IMR-90 (cell line): Measurements from ENCODE around the gene SLFN12L. TPM values are rescaled to one million over a fixed set of nuclear protein-coding genes. Genes with fewer than 3 reads are reported as not detected.

ENCODE experiments used
- ATAC-seq: fragments of 200-7000 bp; cut with Tn5 transposase; 2 replicates; pipeline ENCODE4 v1.9.1; 2020; ENCODE audit warnings: low read depth, mild to moderate bottlenecking, moderate library complexity
- BruUV-seq: library from RNA; stranded (reverse); fragments of 400-500 nt; replicated peaks from 2 replicates; lab custom pipeline; 2021; lab: Mats Ljungman, UMichigan
- CTCF ChIA-PET: fragments of 300-600 bp; formaldehyde crosslinking; extraction: SDS; loops from one replicate; lab custom pipeline; 2021; ENCODE audit warnings: antibody characterized with exemption; lab: Yijun Ruan, JAX
- POLR2A ChIA-PET: fragments of 300-600 bp; sonication (Branson Sonifier 250); formaldehyde crosslinking; loops from one replicate; lab custom pipeline; 2022; ENCODE audit warnings: antibody characterized with exemption; ENCODE audit not compliant: unreplicated experiment; lab: Charles Lee
- DNase-seq: peaks from one replicate; pipeline ENCODE4 v3.0.0; 2013
- H2AFZ ChIP-seq: replicated peaks from 2 replicates; pipeline ENCODE3; 2013; ENCODE audit warnings: low read length, mild to moderate bottlenecking; ENCODE audit not compliant: poor library complexity
- H2AK5ac ChIP-seq: 2 replicates; pipeline ENCODE4 v1.6.1; 2013; ENCODE audit warnings: low read depth, low read length, inconsistent platforms
- H2AK9ac ChIP-seq: replicated peaks from 2 replicates; pipeline ENCODE3; 2013; ENCODE audit warnings: mild to moderate bottlenecking, low read depth, low read length, moderate library complexity; ENCODE audit not compliant: poor library complexity
- H2BK120ac ChIP-seq: 2 replicates; pipeline ENCODE4 v1.6.1; 2013; ENCODE audit warnings: low read depth, low read length, inconsistent platforms
- H2BK15ac ChIP-seq: 3 replicates; pipeline ENCODE4 v1.6.1; 2013; ENCODE audit warnings: low read depth, low read length, inconsistent platforms
- H2BK20ac ChIP-seq: 2 replicates; pipeline ENCODE4 v1.6.1; 2013; ENCODE audit warnings: low read depth, mild to moderate bottlenecking, inconsistent platforms, low read length, moderate library complexity
- H2BK5ac ChIP-seq: 2 replicates; pipeline ENCODE4 v1.6.1; 2013; ENCODE audit warnings: mild to moderate bottlenecking, low read depth, low read length, inconsistent platforms; ENCODE audit not compliant: poor library complexity, severe bottlenecking
- H3K14ac ChIP-seq: replicated peaks from 2 replicates; pipeline ENCODE4 v1.6.1; 2013; ENCODE audit warnings: low read depth, low read length, inconsistent platforms
- H3K18ac ChIP-seq: 2 replicates; pipeline ENCODE4 v1.6.1; 2013; ENCODE audit warnings: low read depth, low read length, control low read depth
- H3K23ac ChIP-seq: 2 replicates; pipeline ENCODE4 v1.6.1; 2013; ENCODE audit warnings: low read depth, low read length, inconsistent platforms
- H3K27ac ChIP-seq: 2 replicates; pipeline ENCODE4 v1.5.1; 2013; ENCODE audit warnings: mild to moderate bottlenecking, control low read depth, low read length; ENCODE audit not compliant: insufficient read depth
- H3K27me3 ChIP-seq: 2 replicates; pipeline ENCODE4 v1.6.1; 2013; ENCODE audit warnings: low read length; ENCODE audit not compliant: control insufficient read depth, insufficient read depth
- H3K36me3 ChIP-seq: 2 replicates; pipeline ENCODE4 v1.6.1; 2013; ENCODE audit warnings: low read length, mixed read lengths; ENCODE audit not compliant: control insufficient read depth, insufficient read depth
- H3K4ac ChIP-seq: 2 replicates; pipeline ENCODE4 v1.6.1; 2013; ENCODE audit warnings: low read depth, low read length, inconsistent platforms
- H3K4me1 ChIP-seq: 2 replicates; pipeline ENCODE4 v1.6.1; 2013; ENCODE audit warnings: low read length, mixed read lengths; ENCODE audit not compliant: control insufficient read depth, insufficient read depth
- H3K4me2 ChIP-seq: 2 replicates; pipeline ENCODE4 v1.6.1; 2013; ENCODE audit warnings: low read depth, mild to moderate bottlenecking, control low read depth, low read length, moderate library complexity
- H3K4me3 ChIP-seq: 2 replicates; pipeline ENCODE4 v1.5.1; 2013; ENCODE audit warnings: low read depth, mild to moderate bottlenecking, control low read depth, low read length, moderate library complexity; ENCODE audit not compliant: insufficient read depth
- H3K56ac ChIP-seq: 2 replicates; pipeline ENCODE4 v1.6.1; 2013; ENCODE audit warnings: low read length, inconsistent platforms; ENCODE audit not compliant: insufficient read depth; ENCODE audit errors: extremely low read depth
- H3K79me1 ChIP-seq, 2 experiments: 2 replicates each; pipeline ENCODE4 v1.6.1; 2013; ENCODE audit warnings: low read length in 2 of 2, inconsistent platforms in 1 of 2, low read depth in 1 of 2
- H3K9ac ChIP-seq: 2 replicates; pipeline ENCODE4 v1.6.1; 2013; ENCODE audit warnings: low read depth, low read length, control low read depth
- H3K9me1 ChIP-seq: 2 replicates; pipeline ENCODE4 v1.6.1; 2013; ENCODE audit warnings: low read length, inconsistent platforms; ENCODE audit not compliant: insufficient read depth
- H3K9me3 ChIP-seq: 2 replicates; pipeline ENCODE4 v1.6.1; 2013; ENCODE audit warnings: low read length; ENCODE audit not compliant: control insufficient read depth, insufficient read depth
- H4K20me1 ChIP-seq: 2 replicates; pipeline ENCODE4 v1.6.1; 2013; ENCODE audit warnings: low read length, inconsistent platforms; ENCODE audit not compliant: insufficient read depth
- H4K5ac ChIP-seq: 2 replicates; pipeline ENCODE4 v1.6.1; 2013; ENCODE audit warnings: mild to moderate bottlenecking, low read depth, low read length, control low read depth
- H4K8ac ChIP-seq, 2 experiments: 2 replicates each; pipeline ENCODE4 v1.6.1; 2013; ENCODE audit warnings: low read depth in 2 of 2, low read length in 2 of 2, control low read depth in 1 of 2, inconsistent platforms in 1 of 2
- H4K91ac ChIP-seq: 2 replicates; pipeline ENCODE4 v1.6.1; 2013; ENCODE audit warnings: low read depth, low read length, inconsistent platforms; ENCODE audit not compliant: insufficient read depth
- BHLHE40 ChIP-seq: fragments of 150-350 bp; IDR thresholded peaks from 2 replicates; pipeline ENCODE4 v1.6.1; 2016; ENCODE audit warnings: mild to moderate bottlenecking, low read depth, low read length
- CEBPB ChIP-seq: IDR thresholded peaks from 2 replicates; pipeline ENCODE4 v1.6.1; 2012; ENCODE audit warnings: low read depth, low read length, improper control_type of control experiment
- CHD1 ChIP-seq: IDR thresholded peaks from 2 replicates; pipeline ENCODE4 v1.6.1; 2012; ENCODE audit warnings: low read depth, low read length, improper control_type of control experiment
- CTCF ChIP-seq: conservative IDR thresholded peaks from 2 replicates; pipeline ENCODE4 v1.5.1; 2012; ENCODE audit warnings: mild to moderate bottlenecking, low read depth, low read length, improper control_type of control experiment
- FOS ChIP-seq: fragments of 150-350 bp; IDR thresholded peaks from 2 replicates; pipeline ENCODE4 v1.6.1; 2016; ENCODE audit warnings: low read depth, low read length
- MAZ ChIP-seq: IDR thresholded peaks from 2 replicates; pipeline ENCODE4 v1.6.1; 2012; ENCODE audit warnings: low read depth, mild to moderate bottlenecking, low read length, improper control_type of control experiment, moderate library complexity, borderline replicate concordance
- NFE2L2 ChIP-seq: fragments of 150-350 bp; IDR thresholded peaks from 2 replicates; pipeline ENCODE4 v1.6.1; 2016; ENCODE audit warnings: low read depth, mild to moderate bottlenecking, low read length
- POLR2A ChIP-seq: IDR thresholded peaks from 2 replicates; pipeline ENCODE4 v1.6.1; 2012; ENCODE audit warnings: mild to moderate bottlenecking, low read depth, low read length
- RAD21 ChIP-seq: IDR thresholded peaks from 2 replicates; pipeline ENCODE4 v1.6.1; 2012; ENCODE audit warnings: low read length, improper control_type of control experiment
- RCOR1 ChIP-seq: IDR thresholded peaks from 2 replicates; pipeline ENCODE4 v1.6.1; 2012; ENCODE audit warnings: mild to moderate bottlenecking, low read length, improper control_type of control experiment; ENCODE audit not compliant: insufficient replicate concordance
- RFX5 ChIP-seq: IDR thresholded peaks from 2 replicates; pipeline ENCODE4 v1.8.0; 2012; ENCODE audit warnings: low read depth, mild to moderate bottlenecking, low read length, moderate library complexity
- WGBS, 2 experiments: methylation state at CpG; one replicate each; pipeline versions ENCODE4 v1.1.5 to v1.1.7; 2013; ENCODE audit warnings: missing lambda C conversion rate in 2 of 2; ENCODE audit not compliant: insufficient read length in 1 of 2; ENCODE audit errors: extremely low coverage in 2 of 2; 5-methylcytosine and 5-hydroxymethylcytosine counted together
- dilution Hi-C: fragments of 300-500 bp; cut with HindIII; formaldehyde crosslinking; loops from one replicate; pipeline ENCODE4 v1.14.3; 2018; ENCODE audit warnings: low sequenced_read_pairs; ENCODE audit not compliant: unreplicated experiment
- in situ Hi-C: fragments of 300-500 bp; cut with MboI; formaldehyde crosslinking; loops from 3 replicates; pipeline ENCODE4 v1.14.3; 2019; ENCODE audit warnings: low sequenced_read_pairs, inconsistent platforms, mixed read lengths
- intact Hi-C: fragments of 100-400 bp; cut with micrococcal nuclease; formaldehyde crosslinking; loops from 2 replicates; pipeline ENCODE4 v1.10.0; 2022
- polyA plus RNA-seq, 3 experiments: library from polyadenylated mRNA; depleted of rRNA; stranded (reverse); fragments of >200 nt; gene quantifications; 2 replicates each; pipeline ENCODE4 v1.2.3, GENCODE V29; 2012; ENCODE audit warnings: low replicate concordance in 1 of 3
- total RNA-seq: library from RNA; depleted of rRNA; stranded (reverse); fragments of >200 nt; gene quantifications from 2 replicates; pipeline ENCODE4 v1.2.3, GENCODE V29; 2012

The SLFN12L gene
- total and polyA plus RNA-seq, 2 of the 4 experiments (the other 2 are of a cell fraction): 0.18 TPM; not detected in 1

- Histone ChIP-seq H4K91ac (no peak overlapping the region; the same call in 1 of the 2 replicates), H3K9me3 (peaks cover 2% of the 10 kb centered on the region), H4K20me1 (no peaks in the 10 kb centered on the region), H3K4me2 (no peak overlapping the region; the same call in 1 of the 2 replicates), H3K27ac (no peak overlapping the region), H3K79me1 (no peaks in the 10 kb centered on the region), H3K27me3 (peaks cover 30% of the 10 kb centered on the region), H3K4me1 (no peaks in the 10 kb centered on the region), H2AFZ (peak overlapping the region; percentile 96), H2BK120ac (no peak overlapping the region), H3K18ac (no peak overlapping the region), H2BK20ac (no peak overlapping the region), H2BK15ac (peak overlapping the region; percentile 59; the same call in 1 of the 3 replicates), H3K56ac (no peak overlapping the region), H3K23ac (no peak overlapping the region; the same call in 1 of the 2 replicates), H3K4me3 (no peak overlapping the region), H2AK9ac (peak overlapping the region; percentile 91), H3K14ac (no peak overlapping the region), H4K8ac (peak overlapping the region in 1 of 2 experiments; percentile 90; a peak in 1 of 4 replicates), H2AK5ac (no peak overlapping the region), H3K36me3 (no peaks in the 10 kb centered on the region), H2BK5ac (no peak overlapping the region), H3K9ac (no peak overlapping the region), H3K9me1 (no peaks in the 10 kb centered on the region), H4K5ac (no peak overlapping the region), H3K4ac (no peak overlapping the region)
- no TSS peak for BruUV-seq
- TF ChIP-seq CTCF: no peak
- TF ChIP-seq RFX5: no peak
- no peak for TF ChIP-seq RAD21
- TF ChIP-seq CHD1: no peak
- TF ChIP-seq CEBPB: no peak
- no peak for TF ChIP-seq MAZ
- TF ChIP-seq NFE2L2: no peak
- TF ChIP-seq BHLHE40: no peak
- no peak for TF ChIP-seq FOS
- no peak for TF ChIP-seq POLR2A
- TF ChIP-seq RCOR1: no peak
- DNase-seq: no peak
- intact Hi-C loops (no loop called here), in situ Hi-C loops (no loop called here), dilution Hi-C loops (no loop called here)
- WGBS, 2 experiments: 54% methylated on average over 6 of the region's 16 CpGs; no CpG with 5 or more reads in 1 of the 2 experiments
- POLR2A ChIA-PET: no interaction called here
- CTCF ChIA-PET: interaction anchor here (1.9 kb wide), 1 partner anchor 11 kb away, joined by 6 read pairs; no protein-coding TSS in a partner anchor
- no peak for ATAC-seq
Observed at GRCh38 chr17:35448899-35449227, 88.6 kb downstream of the SLFN12L start.
